ENCODE results near the gene ZNF689.

DNA sequence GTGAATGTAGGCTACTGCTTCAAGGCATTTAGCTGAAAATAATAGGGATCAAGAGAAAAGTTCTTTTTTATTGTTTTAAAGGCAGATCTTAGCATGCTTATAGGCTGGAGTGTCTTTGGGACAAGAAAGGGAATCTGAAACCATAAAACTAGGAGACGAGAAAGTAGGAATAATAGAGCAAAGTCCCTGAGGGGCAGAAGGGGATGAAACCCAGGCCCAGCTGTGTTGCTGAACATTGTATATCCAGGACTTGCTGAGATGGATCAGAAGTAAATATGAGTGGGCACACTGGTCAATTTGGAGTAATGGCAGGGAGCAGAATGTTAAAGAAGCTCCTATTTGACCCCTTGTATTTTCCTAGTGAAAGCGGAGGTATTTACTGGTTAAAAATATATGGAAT is 9.3 kb downstream of the ZNF689 start:
- TF ChIP-seq TRIM28 (IDR thresholded peaks at IDR 0.05; ENCODE audit: borderline replicate concordance, low read length), result no peak
- TF ChIP-seq, protein P1, sequence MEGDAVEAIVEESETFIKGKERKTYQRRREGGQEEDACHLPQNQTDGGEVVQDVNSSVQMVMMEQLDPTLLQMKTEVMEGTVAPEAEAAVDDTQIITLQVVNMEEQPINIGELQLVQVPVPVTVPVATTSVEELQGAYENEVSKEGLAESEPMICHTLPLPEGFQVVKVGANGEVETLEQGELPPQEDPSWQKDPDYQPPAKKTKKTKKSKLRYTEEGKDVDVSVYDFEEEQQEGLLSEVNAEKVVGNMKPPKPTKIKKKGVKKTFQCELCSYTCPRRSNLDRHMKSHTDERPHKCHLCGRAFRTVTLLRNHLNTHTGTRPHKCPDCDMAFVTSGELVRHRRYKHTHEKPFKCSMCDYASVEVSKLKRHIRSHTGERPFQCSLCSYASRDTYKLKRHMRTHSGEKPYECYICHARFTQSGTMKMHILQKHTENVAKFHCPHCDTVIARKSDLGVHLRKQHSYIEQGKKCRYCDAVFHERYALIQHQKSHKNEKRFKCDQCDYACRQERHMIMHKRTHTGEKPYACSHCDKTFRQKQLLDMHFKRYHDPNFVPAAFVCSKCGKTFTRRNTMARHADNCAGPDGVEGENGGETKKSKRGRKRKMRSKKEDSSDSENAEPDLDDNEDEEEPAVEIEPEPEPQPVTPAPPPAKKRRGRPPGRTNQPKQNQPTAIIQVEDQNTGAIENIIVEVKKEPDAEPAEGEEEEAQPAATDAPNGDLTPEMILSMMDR (tag by site-specific recombination; IDR thresholded peaks at IDR 0.05), result no peak
- TF ChIP-seq ZBTB8A (tag by site-specific recombination; IDR thresholded peaks at IDR 0.05), result no peak
- TF ChIP-seq GLI4 (tag by site-specific recombination; IDR thresholded peaks at IDR 0.05), result no peak
- no peak for TF ChIP-seq ZNF670 (tag by site-specific recombination; IDR thresholded peaks at IDR 0.05; ENCODE audit: low read depth)
- TF ChIP-seq, protein P2, sequence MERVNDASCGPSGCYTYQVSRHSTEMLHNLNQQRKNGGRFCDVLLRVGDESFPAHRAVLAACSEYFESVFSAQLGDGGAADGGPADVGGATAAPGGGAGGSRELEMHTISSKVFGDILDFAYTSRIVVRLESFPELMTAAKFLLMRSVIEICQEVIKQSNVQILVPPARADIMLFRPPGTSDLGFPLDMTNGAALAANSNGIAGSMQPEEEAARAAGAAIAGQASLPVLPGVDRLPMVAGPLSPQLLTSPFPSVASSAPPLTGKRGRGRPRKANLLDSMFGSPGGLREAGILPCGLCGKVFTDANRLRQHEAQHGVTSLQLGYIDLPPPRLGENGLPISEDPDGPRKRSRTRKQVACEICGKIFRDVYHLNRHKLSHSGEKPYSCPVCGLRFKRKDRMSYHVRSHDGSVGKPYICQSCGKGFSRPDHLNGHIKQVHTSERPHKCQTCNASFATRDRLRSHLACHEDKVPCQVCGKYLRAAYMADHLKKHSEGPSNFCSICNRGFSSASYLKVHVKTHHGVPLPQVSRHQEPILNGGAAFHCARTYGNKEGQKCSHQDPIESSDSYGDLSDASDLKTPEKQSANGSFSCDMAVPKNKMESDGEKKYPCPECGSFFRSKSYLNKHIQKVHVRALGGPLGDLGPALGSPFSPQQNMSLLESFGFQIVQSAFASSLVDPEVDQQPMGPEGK (tag by site-specific recombination; IDR thresholded peaks at IDR 0.05), result no peak
- TF ChIP-seq ZNF423 (tag by site-specific recombination; IDR thresholded peaks at IDR 0.05), result no peak
- no peak for TF ChIP-seq HOXC10 (CRISPR knock-in tag; IDR thresholded peaks at IDR 0.05)

Data from HEK293 (cell line).